ENCODE measurements around the gene IGSF23.
"Not testable (repeated sequence)": the region's sequence is repeated elsewhere in the genome, so short reads cannot be mapped to it uniquely, and the experiment has no call there.

IGSF23 gene

GRCh38 chr19:44611812-44612295 is 1.5 kb upstream of the IGSF23 start:
- DNase-seq (ENCODE audit: low read depth, low spot score) = no peak

- DNase-seq (ENCODE audit: low read depth, low spot score) = no peak
Measured at GRCh38 chr19:44614313-44614712, 950 bp downstream of the IGSF23 start.

- no peak for DNase-seq (ENCODE audit: low read depth, low spot score)
Measured at GRCh38 chr19:44615863-44616247, 2.5 kb downstream of the IGSF23 start.

GRCh38 chr19:44617110-44617880 is 3.9 kb downstream of the IGSF23 start:
- DNase-seq (ENCODE audit: low read depth, low spot score) = no peak

GRCh38 chr19:44618640-44619357 is 5.4 kb downstream of the IGSF23 start:
- no peak for DNase-seq (ENCODE audit: low read depth, low spot score)

GRCh38 chr19:44620667-44621066 is 7.3 kb downstream of the IGSF23 start:
- DNase-seq (ENCODE audit: low read depth, low spot score) = no peak

GRCh38 chr19:44621367-44621766 is 8.0 kb downstream of the IGSF23 start:
- DNase-seq (ENCODE audit: low read depth, low spot score) = no peak

GRCh38 chr19:44623080-44623479 is 9.7 kb downstream of the IGSF23 start:
- no peak for DNase-seq (ENCODE audit: low read depth, low spot score)

- no peak for DNase-seq (ENCODE audit: low read depth, low spot score)
Measured at GRCh38 chr19:44623626-44624025, 10.3 kb downstream of the IGSF23 start.

GRCh38 chr19:44624840-44625354 is 11.5 kb downstream of the IGSF23 start:
- DNase-seq (ENCODE audit: low read depth, low spot score) = no peak

- not testable (repeated sequence) for DNase-seq (ENCODE audit: low read depth, low spot score)
Measured at GRCh38 chr19:44625637-44626036, 12.3 kb downstream of the IGSF23 start.

GRCh38 chr19:44626048-44626624 is 12.8 kb downstream of the IGSF23 start:
- DNase-seq (ENCODE audit: low read depth, low spot score) = no peak

GRCh38 chr19:44627631-44628030 is 14.3 kb downstream of the IGSF23 start:
- no peak for DNase-seq (ENCODE audit: low read depth, low spot score)

- no peak for DNase-seq (ENCODE audit: low read depth, low spot score)
Measured at GRCh38 chr19:44628793-44629192, 15.4 kb downstream of the IGSF23 start.

- DNase-seq (ENCODE audit: low read depth, low spot score) = not testable (repeated sequence)
Measured at GRCh38 chr19:44631611-44632010, 18.2 kb downstream of the IGSF23 start.

- DNase-seq (ENCODE audit: low read depth, low spot score) = not testable (repeated sequence)
Measured at GRCh38 chr19:44634058-44634457, 20.7 kb downstream of the IGSF23 start.

- no peak for DNase-seq (ENCODE audit: low read depth, low spot score)
Measured at GRCh38 chr19:44634785-44635184, 21.4 kb downstream of the IGSF23 start.

- DNase-seq (ENCODE audit: low read depth, low spot score) = no peak
Measured at GRCh38 chr19:44635581-44636438, 22.4 kb downstream of the IGSF23 start.

- DNase-seq (ENCODE audit: low read depth, low spot score) = no peak
Measured at GRCh38 chr19:44636439-44637389, 23.4 kb downstream of the IGSF23 start.

- no peak for DNase-seq (ENCODE audit: low read depth, low spot score)
Measured at GRCh38 chr19:44637390-44637764, 24.0 kb downstream of the IGSF23 start.

Measured in iPS DF 19.7 (cell line).